LHCN-M2 (cell line): Measurements from ENCODE around the gene WDR7. TPM values are rescaled to one million over a fixed set of nuclear protein-coding genes. Genes with fewer than 3 reads are reported as not detected.
A peak's percentile ranks its signal among the peaks of the same experiment; 100 is the strongest.

Source experiments
- DNase-seq: peaks from one replicate; pipeline ENCODE4 v3.0.0-alpha.2; 2012; ENCODE audit warnings: low read depth
- total RNA-seq: library from RNA; depleted of rRNA; stranded (reverse); fragments of >200 nt; gene quantifications from 2 replicates; pipeline ENCODE4 v1.2.3, GENCODE V29; 2014

WDR7 gene
- total RNA-seq, 1 experiment from 2014 or later = 11.0 TPM

DNA sequence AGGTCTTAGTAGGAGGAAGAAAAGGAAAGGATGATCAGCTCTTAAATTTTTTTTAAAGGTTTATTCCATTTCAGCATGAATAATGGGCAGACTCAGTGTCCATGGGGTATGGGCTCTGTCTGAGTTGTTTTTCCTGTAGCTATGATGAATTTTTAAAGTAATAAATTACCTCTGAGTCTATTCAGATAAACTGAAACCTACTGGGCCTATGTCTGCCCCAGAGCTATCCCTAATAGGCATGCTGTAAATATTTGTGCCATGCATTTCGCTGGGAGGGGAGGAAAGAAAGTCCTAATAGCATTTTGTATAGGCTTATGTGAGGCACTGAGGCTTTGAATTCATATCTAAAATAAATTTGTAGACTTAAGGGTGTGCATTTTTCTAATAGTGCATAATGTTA, 285.3 kb downstream of the WDR7 start:
- DNase-seq = no peak

DNA sequence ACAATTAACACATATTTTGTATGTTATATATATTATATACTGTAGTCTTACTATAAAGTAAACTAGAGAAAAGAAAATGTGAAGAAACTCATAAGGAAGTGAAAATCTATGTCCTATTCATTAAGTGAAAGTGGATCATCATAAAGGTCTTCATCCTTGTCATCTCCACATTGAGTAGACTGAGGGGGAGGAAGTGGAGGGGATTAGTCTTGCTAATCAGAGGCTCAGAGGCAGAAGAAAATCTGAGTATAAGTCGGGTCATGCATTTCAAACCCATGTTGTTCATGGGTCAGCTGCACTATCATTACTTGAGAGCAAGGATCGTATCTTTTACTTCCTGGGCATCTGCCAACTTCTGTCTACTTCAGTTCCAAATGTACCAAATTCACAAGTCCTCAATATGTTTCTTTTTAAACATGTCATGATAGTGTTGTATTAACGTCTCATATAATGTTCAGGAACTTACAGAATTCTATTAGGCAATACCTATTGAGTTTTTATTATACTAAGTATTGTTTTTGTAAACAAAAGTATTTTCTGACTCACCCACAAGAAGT, 286.8 kb downstream of the WDR7 start:
- DNase-seq = no peak

DNA sequence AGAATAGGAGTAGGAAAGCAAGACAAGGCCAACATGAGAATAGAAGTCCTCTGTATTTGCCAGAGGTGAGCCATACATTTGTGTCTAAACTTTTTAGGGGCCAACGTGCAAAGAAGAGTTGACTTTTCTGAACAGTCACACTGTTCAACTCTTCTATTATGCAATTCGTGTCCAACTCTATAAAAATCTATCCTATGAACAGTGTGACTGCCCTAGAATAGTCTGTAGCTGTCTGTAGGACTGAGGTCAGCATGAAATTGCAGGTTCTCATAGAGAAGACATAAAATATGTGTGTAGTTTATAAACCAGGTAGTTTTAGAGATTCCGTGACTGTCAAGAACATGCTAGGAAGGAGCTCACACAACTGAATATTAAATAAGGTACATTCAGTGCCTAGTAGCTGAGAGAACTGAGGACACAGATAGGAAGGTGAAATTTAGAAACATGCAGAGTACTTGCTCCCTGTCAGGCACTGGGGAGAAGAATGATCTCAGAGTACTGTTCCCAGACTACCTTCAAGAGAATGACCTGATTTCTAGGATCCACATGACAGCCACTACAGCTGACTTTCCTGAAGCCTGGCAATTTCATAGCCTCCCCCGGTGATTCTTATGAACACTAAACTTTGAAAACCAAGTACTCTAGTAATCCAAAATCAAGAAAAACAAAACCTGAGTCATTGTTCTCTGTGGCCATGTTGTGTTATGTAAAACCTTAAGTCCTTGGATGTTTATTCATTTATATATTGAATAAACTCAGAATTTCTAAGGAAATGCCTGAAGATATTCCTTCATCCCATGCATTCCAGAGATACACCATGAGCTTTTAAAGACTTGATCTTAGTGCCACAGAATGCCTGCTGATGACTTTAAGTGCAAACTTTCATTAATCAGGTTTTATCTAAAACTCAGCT, 294.3 kb downstream of the WDR7 start:
- DNase-seq = peak; percentile 11

DNA sequence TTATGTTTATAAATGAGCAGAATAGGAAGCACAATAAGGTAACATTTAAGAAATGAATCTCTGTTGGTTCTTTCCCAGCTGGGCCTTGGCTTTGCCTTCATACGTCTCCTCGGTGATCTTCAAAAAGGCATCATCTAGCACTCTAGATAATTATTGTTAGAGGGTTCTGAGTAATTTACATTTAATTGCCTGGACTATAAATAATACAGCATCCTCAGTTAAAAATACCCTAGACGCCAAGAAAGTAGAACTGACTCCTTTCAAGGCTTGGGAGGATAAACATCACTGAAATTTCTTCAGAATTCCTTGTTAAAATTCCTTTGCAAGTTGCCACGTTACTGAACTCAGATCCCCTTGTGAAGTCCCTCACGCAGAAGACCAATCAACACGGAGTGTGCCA, 296.1 kb downstream of the WDR7 start:
- DNase-seq = no peak

DNA sequence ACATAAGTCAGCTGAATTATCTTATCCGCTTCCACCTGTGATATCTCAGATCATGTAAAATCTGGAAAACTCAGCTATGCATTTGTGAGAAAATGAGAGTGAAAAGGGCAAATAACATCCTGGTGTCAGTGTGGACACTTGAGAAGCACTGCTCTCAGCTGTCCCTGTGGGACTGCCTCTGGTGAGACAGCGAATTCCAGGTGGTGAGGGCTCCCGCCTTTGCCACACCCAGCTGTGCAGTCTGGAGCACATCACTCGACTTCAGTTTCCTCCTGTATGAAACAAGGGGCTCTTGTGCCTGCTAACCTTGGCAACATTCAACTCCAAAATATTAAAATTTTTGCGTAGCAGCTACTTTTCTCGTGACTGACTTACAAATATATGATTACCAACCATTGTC, 300.9 kb downstream of the WDR7 start:
- DNase-seq = peak; percentile 15

DNA sequence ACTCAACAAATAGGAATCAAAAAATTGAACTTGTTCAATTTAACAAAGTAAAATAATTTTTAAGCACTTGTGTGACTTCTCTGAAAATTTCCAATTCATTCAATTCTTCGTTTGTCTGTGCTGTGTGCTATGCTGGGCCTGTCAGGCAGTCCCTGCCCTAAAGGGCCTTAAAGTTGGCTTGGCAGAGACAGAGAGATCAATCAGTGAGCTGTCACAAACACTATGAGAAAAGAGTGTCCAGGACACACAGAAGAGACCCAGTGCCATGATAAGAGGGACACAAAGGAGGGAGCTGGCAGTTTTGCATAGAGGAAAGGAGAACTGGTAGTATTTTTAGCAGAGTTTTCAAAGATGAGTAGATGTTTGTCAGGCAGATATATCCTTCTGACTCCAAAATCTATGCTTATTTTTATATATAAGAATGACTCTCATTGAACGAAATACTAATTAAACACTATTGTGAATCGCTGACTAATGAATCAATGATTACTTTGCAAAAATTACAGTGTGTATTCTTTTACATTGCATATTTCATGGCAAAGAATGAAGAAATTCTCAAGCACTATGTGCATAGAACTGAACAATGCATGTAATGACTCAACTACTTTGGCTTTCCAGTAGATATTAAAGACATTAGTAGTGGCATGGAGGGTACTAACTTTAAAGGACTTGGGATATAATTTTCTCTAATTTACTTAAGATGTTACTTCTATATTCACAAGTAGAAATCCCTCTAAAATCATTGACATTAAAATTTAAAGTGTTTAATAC, 302.5 kb downstream of the WDR7 start:
- no peak for DNase-seq

DNA sequence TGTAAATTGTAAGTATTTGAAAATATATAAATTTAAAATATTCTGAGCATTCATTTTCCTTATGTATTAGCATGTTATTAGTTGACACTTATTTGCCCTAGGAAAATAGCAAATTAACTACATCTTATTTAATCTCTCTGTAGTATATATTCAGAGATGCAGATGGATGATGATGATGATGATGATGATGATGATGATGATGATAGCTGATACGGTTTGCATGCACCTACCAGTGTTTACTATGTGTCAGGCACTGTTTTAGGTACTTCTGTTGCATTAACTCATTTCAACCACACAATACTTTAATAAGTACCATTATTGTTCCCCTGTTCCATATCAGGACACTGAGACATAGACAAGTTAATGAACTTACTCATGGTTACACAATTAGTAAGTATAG, 304.3 kb downstream of the WDR7 start:
- no peak for DNase-seq

DNA sequence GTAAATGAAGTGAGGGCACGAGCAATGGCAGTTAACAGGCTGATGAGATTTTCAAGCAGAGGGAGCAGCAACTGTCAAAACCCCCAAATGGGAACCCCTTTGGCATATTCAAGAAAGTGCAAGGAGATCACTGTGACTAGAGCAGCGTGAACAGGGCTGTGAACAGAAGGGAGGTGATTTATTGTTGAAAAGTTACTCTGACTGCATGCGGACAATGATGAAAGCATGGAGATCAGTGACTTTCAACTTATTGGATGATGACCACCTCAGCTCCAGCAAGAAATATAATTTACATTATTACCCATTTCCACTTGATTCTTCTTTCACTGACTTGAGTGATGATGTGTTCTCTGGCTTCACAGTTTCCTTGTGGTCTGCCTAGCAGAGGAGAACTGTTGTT, 308.0 kb downstream of the WDR7 start:
- no peak for DNase-seq

DNA sequence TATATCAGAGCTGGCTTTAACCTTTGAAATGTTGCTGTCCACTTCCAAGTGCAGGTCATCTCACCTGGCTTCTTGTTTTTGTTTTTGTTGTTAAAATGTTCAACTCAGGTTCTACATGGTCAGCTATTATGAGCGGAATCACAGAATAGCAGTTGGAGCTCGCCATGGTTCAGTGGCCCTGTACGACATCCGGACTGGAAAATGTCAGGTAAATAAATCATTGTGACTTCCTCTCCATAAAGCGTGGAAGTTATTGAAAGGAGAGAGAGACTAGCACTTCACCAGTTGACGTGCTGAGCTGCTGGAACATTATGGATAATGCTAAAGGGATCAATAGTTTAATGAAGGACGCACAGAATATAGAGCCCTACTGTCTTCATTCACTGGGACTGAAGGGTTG, 311.2 kb downstream of the WDR7 start:
- no peak for DNase-seq

DNA sequence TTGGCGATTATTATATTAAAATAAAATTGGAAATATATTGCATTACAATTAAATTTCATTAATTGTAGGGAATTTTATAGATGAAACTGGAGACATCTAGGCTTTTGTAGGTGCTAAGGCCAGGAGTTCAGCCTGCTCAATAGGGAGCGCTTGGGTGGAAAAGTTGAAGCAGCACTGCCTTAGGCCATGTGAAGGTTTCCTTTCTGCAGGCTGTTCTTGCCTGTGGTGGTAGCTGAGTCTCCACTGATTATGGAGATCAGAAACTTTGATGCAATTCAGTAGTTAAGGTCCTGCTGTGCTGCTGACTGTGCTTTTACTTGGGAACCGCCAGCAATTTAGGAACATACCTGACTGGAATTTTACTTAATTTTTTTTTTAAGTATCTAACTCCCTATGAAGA, 315.9 kb downstream of the WDR7 start:
- no peak for DNase-seq

DNA sequence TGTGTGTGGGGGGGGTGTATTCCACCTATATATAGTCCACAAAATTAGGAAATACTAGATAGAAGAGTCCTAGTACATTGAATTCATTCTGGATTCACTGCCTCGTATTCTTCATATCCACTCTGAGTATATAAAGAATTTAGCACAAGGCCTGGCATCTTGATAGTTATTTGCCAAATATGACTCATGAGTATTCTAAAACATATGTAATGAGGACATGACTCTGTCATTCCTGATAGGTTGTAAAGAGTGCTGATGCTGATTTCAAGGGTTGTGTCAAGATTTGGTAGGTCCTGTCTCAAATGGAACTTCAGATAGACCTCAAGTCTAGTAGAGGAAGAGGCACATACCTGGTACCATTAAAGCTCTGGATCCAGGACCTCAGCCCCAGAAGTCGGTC, 322.3 kb downstream of the WDR7 start:
- peak; percentile 8 for DNase-seq

DNA sequence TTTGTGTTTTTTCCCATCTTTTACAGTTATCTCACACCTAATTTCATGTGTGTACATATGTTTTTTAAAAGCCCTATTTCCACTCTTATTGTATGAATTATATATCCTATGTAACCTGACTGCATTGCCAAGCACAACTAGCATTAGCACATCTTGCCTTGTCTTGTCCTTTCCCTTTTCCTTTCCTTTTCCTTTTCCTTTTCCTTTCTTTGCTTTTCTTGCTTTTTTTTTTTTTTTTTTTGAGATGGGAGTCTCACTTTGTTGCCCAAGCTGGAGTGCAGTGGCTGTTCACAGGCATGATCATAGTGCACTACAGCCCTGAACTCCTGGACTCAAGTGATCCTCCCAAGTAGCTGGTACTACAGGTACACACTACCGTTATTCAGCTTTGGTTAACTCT, 323.0 kb downstream of the WDR7 start:
- no peak for DNase-seq

DNA sequence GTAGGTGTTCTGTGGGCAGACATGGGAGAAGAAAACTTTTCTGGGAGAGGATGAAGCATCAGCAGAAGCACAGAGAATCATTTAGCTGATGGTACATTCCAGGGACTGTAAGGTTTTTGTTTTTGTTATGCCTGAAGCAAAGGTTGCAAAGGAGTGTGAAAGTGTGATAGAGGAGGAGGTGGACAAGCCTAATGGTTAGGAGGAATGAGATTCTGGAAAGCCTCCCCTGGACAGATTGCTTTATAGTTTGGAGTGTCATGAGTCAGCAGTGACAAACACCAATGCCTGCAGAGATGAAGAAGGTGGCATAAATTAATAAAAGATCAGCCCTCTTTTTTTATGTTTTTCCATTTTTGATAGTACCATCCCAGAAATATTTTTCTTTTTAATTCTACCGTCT, 324.1 kb downstream of the WDR7 start:
- DNase-seq = no peak

DNA sequence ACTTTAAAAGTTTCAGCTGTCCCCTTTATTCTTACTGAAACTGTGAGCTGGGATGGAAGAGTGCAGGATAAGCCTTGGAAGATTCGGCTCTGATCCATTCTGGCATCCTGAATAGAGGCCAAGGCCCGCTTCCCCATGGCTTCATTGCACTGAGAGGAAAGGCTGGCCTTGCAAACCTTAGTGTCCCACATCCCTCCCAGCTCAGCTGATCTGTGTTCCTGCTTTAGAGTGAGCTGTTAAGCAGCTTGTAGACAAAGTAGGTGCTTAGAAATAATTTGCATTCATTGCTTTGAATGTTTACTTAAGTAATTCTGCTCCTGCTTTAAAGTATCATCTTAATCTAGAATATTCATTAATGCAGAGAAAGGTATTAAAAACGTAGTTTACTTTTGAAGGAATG, 326.1 kb downstream of the WDR7 start:
- DNase-seq = no peak

DNA sequence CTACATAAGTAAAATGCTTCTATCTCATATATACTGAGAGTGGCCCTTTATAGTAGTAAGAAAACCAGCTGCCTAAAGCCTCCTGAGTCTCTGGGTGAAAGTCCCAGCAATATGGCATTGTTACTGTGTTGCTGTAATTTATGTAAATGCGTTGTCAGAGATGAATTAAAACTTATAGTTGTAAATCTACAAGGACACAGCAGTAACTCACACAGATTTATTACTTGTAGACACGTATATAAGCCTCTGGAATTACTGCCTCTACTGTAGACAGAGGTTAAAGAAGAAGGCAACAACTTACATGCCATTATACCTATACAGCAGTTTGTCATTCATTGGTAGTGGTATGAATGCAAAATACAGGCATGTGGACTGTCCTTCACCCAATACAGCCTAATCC, 326.6 kb downstream of the WDR7 start:
- DNase-seq = no peak

DNA sequence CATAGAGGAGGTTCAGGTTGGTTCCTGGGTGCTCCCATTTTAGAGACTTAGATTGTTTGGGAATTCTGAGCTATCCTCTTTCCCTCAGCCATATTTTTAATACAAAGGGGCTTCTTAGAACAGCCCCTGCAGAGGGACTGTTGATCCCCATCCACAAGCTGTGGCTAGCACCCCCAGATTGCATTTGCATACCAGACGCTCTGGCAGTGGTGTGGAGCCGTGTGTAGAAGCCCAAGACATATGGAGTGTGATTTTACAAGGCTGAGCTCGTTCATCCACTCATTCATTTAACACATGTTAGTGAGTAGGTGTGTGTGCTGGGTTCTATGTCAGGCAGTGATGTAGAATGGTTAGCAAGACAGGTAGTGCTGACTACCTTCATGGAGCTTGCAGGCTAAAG, 329.0 kb downstream of the WDR7 start:
- no peak for DNase-seq

DNA sequence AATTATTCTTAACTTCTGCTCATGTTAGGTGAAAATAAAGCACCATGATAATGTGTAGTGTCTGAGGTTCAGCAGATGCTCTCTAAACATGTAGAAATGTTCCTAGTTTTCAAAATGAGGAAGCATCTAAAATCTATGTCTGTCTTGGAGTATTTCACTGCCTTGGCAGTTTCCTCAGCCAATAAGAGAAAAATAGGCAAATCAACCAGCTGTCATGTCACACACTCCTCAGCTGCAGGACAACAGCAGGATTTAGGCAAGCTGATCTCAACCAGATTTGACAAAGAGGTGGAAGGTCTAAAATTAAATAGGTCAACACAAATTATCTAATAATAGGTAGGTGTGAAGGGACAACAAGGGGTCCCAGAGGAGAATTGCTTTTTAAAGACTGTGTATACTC, 331.6 kb downstream of the WDR7 start:
- DNase-seq = peak; percentile 14

DNA sequence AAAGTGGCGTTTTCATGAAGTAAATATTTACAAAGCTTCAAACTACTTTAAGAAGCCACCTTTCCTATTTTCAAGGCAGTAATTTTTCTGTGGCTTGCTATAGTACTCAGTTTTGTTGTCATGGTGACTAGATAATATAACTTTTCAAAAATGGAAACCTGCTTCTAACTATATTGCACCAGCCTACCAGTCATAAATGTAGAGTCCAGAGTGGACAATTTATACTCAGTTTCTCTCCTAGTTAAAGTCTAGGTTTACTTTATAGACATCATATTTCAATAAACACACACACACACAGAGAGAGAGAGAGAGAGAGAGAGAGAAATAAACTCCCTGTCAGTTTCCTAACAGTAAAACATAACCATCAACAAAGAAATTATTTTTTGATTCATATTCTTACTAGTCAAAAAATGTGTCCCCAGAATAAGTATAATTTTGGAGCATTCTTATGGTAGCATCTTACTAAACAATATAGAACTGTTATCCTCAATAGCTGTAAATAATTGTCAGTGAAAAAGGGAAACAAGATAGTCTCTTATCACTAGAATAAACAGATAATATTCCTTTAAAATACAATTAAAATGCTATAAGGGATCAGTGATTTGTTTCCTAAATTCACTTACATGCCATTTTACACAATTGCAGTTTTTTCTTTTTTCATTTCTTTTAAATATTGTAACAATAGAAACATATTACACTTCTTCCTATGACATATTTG, 332.3 kb downstream of the WDR7 start:
- DNase-seq = no peak

DNA sequence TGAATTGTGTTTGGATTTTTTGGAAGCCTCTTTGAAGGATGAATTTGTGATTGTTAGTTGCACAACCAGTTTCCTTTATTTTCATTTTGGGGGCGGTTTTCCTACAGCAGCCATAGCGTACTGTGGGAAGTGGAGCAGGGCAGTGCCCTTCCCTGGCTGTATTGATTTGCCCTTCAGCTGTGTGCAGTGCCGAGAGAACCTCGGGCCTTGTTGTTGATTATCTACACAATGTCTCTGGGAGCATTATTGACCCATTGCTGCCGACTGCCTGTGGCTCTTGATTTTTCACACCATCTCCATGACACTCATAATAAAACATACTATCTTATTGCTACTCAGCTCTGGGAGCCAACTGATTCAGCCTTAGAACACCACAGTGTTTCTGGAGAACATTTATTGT, 333.6 kb downstream of the WDR7 start:
- DNase-seq = no peak

DNA sequence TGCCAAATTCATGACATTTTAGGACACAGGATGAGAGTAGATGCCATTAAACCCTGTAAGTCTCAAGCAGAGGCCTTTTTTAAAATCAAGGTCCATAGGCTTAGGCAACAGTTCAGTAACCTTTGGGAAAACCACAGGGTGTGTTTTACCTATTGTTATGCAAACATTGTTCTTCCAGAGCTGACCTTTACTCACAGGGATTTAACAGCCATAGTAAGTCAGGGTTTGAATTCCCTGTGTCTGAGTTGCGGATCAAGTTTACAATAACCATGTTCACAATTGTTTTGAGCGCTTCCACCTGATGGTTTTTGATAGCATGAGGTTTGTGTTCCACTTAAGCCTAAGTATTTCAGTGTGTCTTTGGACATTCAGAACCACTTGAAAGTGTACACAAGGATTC, 335.7 kb downstream of the WDR7 start:
- DNase-seq = no peak

DNA sequence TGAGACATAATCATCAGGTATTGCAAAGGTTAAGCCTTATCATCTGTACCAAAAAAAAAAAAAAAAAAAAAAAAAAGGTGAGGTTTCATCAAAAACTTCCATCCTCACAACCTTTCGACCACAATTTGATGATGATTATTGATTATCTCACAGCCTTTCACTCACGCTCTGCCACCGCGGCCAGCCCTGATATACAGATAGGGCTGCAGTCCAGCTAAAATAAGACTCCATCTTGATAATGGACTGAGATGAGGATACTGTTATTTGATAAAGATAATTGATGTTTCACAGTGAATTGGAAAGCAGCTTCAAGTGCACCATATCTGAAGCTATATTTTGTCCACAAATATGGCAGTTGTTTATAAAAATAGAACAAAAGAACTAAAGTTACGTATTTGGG, 336.1 kb downstream of the WDR7 start:
- no peak for DNase-seq

DNA sequence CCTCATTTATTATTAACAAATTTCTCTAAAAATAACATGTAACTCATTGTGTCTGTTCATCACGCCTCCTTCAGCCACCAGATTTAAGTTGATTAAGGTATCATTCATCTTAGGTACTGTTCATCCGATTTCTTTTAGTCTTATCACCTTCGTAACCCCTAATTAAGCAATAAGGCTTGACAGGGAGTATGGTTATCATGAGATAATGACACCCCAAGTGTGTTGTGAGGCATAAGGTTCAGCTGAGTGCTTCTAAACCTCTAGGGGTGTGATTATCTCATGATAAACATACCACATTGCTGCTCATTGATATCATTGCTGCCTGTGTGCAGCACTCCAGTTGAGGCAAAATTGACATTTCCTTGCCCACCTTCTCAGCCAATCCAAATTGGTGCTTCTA, 336.9 kb downstream of the WDR7 start:
- no peak for DNase-seq
